WTC11 (cell line): Measurements from ENCODE around the gene ZC3HAV1L.

ENCODE experiments used
- ATF2 ChIP-seq: sonication (generic); formaldehyde crosslinking; IDR thresholded peaks from 2 replicates; pipeline ENCODE4 v1.8.1; 2022; ENCODE audit warnings: low read depth, missing genetic modification reagents, borderline replicate concordance
- CTCF ChIP-seq: fragments of 200-600 bp; IDR thresholded peaks from 2 replicates; pipeline ENCODE4 v1.8.0; 2022; ENCODE audit warnings: antibody characterized with exemption
- KAT7 ChIP-seq: sonication (generic); formaldehyde crosslinking; IDR thresholded peaks from 2 replicates; pipeline ENCODE4 v1.8.1; 2023; ENCODE audit warnings: missing genetic modification reagents, mild to moderate bottlenecking, borderline replicate concordance
- NR1H2 ChIP-seq: sonication (generic); formaldehyde crosslinking; IDR thresholded peaks from 2 replicates; pipeline ENCODE4 v1.9.0; 2021; ENCODE audit warnings: mild to moderate bottlenecking, moderate library complexity, missing genetic modification reagents
- TF ChIP-seq, protein P1 (sequence below): sonication (generic); formaldehyde crosslinking; IDR thresholded peaks from 2 replicates; pipeline ENCODE4 v1.8.1; 2023; ENCODE audit warnings: mild to moderate bottlenecking, moderate library complexity, missing genetic modification reagents
- TF ChIP-seq, protein P2 (sequence below): fragments of 250-450 bp; sonication (Bioruptor Pico); IDR thresholded peaks from 2 replicates; pipeline ENCODE4 v1.9.0; 2021; ENCODE audit warnings: mild to moderate bottlenecking

DNA sequence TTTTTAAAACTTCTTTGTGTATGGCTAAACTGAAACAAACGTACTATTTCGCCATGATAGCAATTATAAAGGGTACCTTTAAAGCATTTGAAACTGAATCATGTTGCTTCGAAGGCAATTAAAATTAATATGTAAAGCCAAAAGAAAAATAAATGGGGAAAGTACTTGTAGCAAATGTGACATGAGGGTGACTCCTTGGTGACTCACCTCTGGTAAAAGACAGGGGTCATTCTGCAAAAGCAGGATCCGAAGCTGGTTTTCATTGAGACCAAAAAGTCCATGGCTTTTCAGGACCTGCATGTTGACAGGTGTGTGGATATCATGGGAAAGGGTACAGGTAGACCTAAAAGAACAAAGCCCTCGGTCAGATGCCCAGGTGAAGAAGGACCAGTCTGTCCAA, 1.5 kb downstream of the ZC3HAV1L start:
- TF ChIP-seq ATF2 (CRISPR knock-in tag): no peak
- TF ChIP-seq, protein P1, sequence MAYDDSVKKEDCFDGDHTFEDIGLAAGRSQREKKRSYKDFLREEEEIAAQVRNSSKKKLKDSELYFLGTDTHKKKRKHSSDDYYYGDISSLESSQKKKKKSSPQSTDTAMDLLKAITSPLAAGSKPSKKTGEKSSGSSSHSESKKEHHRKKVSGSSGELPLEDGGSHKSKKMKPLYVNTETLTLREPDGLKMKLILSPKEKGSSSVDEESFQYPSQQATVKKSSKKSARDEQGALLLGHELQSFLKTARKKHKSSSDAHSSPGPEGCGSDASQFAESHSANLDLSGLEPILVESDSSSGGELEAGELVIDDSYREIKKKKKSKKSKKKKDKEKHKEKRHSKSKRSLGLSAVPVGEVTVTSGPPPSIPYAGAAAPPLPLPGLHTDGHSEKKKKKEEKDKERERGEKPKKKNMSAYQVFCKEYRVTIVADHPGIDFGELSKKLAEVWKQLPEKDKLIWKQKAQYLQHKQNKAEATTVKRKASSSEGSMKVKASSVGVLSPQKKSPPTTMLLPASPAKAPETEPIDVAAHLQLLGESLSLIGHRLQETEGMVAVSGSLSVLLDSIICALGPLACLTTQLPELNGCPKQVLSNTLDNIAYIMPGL (CRISPR knock-in tag): no peak
- no peak for TF ChIP-seq CTCF
- no peak for TF ChIP-seq KAT7 (CRISPR knock-in tag)
- no peak for TF ChIP-seq NR1H2 (CRISPR knock-in tag)
- TF ChIP-seq, protein P2, sequence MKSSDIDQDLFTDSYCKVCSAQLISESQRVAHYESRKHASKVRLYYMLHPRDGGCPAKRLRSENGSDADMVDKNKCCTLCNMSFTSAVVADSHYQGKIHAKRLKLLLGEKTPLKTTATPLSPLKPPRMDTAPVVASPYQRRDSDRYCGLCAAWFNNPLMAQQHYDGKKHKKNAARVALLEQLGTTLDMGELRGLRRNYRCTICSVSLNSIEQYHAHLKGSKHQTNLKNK (CRISPR knock-in tag): no peak
